COR-L47 (cell line): ENCODE data around the gene KIAA0513.
"Not testable (repeated sequence)": the region's sequence is repeated elsewhere in the genome, so short reads cannot be mapped to it uniquely, and the experiment has no call there.

Experiments
- DNase-seq: peaks from one replicate; lab custom pipeline; 2025; lab: John Stamatoyannopoulos, UW

The KIAA0513 gene

GRCh38 chr16:85029981-85030401, 2.4 kb downstream of the KIAA0513 start:
- no peak for DNase-seq

- DNase-seq = no peak
These were observed 3.9 kb downstream of the KIAA0513 start for GRCh38 chr16:85031451-85031850.

- not testable (repeated sequence) for DNase-seq
These were observed 4.6 kb downstream of the KIAA0513 start for GRCh38 chr16:85032187-85032586.

- no peak for DNase-seq
These were observed 5.6 kb downstream of the KIAA0513 start for GRCh38 chr16:85033171-85033570.

GRCh38 chr16:85034591-85035433, 7.2 kb downstream of the KIAA0513 start:
- DNase-seq = no peak

GRCh38 chr16:85036236-85037049, 8.8 kb downstream of the KIAA0513 start:
- no peak for DNase-seq

DNA sequence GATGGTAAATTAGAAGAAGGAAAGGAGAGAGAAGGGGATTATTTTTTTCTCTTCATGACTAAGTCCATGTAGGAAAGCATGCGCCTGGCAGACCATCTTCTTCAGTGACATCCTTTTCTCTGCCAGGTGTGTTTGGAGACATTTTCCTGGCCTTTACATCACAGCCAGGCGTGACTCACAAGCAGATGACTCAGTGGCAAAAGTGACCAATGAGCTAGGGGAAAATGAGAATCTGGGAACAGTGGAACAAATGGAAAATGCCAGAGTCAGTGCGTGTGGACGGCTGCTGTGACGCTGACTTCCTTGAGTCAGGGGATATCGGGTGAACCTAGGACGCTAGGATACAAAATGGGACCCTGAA, 9.4 kb downstream of the KIAA0513 start:
- DNase-seq = no peak

DNA sequence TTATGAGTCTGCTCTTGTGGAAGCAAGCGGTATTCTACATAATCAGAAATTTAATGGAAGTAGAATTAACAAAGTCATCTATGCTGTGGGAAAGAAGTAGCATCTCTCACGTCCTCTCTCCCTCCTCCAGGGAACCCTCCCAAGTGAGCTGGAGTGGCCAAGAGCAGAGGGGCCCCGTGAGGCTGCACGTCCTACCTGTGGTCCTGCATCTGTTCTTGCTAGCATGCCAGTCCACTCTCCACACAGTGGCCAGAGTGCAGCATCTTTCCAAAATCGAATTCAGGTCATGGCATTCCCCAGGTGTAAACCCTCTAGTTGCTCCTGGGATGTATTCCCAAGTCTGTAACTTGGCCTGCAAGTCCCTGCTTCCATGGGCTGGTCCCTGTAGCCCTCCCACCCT, 10.1 kb downstream of the KIAA0513 start:
- DNase-seq = no peak

DNA sequence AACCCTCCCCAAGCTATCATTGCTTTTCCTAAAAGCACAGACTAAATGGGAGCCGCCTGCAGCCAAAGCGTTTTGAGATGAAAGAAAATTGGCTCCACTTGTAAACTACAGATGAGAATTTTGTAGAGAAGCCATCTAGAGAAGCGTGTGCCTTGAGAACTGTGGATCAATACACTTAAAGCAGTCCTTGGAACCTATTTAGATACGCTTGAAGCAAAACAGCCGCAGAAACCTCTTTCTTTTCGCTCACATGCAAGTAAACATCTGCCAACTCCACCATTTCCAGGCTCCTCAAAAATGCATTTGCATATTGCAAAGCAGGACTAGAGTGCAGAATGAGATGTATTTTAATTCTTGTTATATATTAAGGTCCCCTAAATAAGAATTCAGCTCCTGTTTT, 13.1 kb downstream of the KIAA0513 start:
- no peak for DNase-seq

GRCh38 chr16:85041219-85042166, 13.9 kb downstream of the KIAA0513 start:
- peak; percentile 40 for DNase-seq

DNA sequence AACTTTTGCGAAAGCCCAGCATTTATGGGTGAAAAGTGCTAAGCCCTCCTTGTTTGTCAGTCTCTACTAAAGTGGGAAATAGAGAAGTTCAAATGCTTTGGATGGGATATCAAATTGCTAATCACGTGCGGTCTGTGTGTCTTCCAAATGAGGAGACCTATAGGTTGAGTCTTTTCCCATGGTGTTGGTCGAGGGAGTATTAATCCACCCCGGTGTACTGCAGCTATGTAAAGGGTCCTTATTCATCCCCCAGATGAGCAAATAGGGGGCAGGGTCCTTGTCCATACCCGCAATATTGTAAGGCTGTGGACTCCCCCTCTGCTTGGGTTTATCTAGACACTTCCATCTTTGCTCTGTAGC, 14.6 kb downstream of the KIAA0513 start:
- DNase-seq = no peak

- no peak for DNase-seq
These were observed 15.0 kb downstream of the KIAA0513 start for GRCh38 chr16:85042606-85043005.

GRCh38 chr16:85045077-85045476, 17.5 kb downstream of the KIAA0513 start:
- DNase-seq = no peak

DNA sequence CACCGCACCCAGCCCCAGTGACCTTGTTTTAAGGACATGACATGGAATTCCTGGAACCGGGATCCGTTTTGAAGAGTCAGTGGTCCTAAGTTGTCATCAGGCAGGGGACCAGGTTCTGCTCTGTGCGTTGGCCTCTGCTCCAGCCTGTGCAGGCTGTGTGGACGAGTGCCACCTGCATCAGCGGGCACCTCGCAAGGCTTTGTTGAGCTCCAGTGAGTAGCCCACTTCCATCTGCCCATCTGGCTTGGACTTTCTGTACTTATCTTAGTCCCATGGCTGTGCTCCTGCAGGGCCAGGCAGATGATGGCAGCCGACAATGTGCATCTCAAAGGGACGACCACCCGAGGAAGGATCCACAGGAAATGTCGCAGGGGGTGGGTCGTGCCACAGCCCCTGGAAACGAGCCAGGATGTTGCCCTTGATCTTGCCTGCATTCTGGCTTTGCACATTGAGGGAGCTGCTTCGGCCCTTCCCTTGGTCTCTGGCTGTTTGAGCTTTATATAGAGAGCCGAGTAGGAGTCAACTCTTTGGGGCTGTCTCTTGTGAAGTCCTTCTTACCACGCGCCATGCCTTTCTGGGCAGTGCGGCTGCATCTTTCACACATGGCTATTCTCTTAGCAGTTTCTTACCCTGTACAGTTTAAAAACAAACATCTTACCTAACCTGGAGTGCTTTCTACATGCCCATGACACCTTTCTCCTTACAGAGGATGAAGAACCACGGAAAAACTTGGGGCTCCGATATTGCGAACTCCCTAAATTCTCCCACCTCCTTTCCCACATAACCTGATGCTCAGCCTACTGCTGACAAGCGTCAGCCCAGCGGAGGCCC, 18.3 kb downstream of the KIAA0513 start:
- DNase-seq = no peak

GRCh38 chr16:85046472-85046916, 18.9 kb downstream of the KIAA0513 start:
- no peak for DNase-seq

GRCh38 chr16:85046931-85047866, 19.6 kb downstream of the KIAA0513 start:
- no peak for DNase-seq

DNA sequence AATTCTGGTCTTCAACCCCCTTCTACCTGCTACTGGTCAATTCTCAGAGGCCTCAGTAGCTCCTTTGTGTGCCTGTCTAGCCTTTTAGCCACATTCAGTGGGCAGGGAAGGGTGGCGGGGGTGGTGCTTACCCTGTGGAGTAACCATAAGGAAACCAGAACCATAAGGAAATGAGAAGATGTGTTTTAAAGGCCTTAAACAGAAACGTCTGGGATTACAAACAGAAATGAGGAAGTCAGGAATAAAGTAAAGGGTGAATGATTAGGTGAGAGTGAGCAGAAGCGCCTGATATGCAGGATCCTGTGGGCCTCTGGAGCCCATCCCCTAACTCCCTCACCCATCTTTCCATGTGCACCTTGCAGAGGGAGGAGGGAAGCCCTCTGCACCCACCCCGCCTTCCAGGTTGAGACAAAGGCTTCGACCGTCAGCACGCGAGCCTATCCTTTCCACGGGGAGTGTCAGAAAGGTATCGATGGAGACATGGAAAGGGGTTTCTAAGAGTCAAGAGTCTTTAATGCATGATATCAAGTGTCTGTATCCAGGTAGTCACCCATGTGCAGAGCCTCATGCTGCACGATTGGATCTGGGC, 20.4 kb downstream of the KIAA0513 start:
- no peak for DNase-seq

DNA sequence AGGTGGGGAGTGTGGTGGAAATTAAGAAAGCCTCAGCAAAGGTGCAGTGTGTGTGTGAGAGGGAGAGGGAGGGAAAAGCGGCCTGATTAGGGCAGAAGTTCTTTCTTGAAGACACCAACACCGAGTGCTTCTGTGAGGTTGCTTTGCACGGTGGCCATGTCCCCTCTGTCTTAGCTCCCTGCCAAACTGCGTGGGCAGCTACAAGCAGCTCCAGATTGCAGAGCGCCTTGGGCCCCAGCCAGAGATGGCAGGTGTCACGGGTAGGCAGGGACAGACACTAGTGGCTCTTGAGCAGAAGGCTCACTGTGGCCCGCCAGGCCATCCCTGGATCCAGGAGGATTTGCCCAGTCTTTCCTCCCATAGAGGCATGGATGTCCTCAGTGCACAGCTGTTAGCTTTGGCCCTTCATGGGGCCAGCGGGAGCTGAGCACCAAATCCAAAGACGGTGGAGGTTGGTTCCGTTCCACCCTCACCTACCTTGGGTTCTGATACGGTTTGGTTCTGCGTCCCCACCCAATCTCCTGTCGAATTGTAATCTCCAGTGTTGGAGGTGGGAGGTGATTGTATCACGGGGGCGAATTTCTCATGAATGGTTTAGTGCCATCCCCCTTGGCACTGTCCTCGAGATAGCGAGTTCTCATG, 21.4 kb downstream of the KIAA0513 start:
- no peak for DNase-seq

DNA sequence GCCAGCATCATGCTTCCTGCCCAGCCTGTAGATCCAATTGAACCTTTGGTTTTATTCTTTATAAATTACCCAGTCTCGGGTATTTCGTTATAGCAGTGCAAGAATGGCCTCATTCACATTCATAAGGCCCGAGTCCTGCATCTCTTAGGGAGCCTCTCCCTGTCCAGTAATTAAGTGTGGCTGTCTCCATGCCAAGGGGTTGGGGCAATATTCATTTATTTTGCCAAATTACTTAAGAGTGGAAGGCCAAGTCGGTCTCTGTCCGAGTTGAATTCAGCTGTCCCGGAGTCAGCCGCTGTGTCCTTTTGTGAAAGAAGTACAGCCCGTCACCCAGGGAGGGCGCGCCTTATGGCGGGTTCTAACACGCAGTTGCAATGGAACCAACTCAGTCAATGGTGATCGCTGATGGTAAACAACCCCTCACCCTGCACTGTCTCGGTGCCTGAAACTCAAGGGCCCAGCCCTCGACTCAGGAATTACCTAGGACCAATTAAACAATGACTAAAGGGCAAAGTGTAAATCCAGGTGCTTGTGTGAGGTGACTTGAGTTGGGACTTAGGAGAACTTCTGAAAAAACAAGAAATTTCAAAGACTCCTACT, 22.2 kb downstream of the KIAA0513 start:
- DNase-seq = no peak
